GM21737 (cell line): Measurements from ENCODE around the gene EZH2.
A peak's percentile ranks its signal among the peaks of the same experiment; 100 is the strongest.

Source experiments
- ATAC-seq: cut with Tn5 transposase; IDR thresholded peaks from one replicate; pipeline ENCODE4 v1.9.1; 2021; ENCODE audit warnings: mild to moderate bottlenecking, moderate library complexity; ENCODE audit not compliant: unreplicated experiment

Gene EZH2

DNA sequence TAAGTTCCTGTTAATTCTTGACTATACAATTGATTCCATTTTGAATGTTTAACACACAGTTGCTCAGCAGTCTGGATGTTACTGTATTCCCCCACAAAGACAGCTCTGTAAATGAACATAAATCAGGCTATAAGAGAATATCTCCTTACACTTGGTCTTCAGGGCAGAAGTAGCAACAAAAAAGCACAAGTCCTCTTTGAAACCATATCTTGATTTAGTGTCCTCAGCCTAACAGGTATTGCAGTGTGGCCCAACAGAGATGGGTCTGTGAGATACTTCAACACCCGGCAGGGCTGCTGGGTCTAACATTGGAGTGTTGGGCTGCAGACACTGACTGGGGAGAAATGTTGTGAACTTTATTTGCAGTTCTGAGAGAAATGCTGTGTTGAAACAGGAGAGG is 109.6 kb downstream of the EZH2 start:
- no peak for ATAC-seq

DNA sequence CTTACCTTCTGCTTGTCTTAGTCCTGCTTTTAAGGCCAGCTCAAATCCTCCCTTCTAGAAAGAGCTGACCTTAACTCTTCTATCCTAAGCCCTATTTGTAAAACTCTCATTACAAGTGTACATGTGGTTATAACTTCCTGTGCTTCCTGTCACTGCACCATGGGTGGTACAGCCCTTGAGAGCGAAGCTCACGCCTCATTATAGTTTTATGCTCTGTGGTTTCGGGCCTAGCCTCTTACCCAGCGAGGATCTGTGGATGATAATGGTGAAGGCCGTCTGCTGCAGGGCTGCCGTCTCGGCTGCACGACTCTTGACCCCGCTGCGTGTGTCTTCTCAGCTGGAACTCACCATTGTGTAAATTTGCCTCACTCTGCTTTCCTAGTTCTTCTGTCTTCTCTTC is 110.8 kb downstream of the EZH2 start:
- peak; percentile 89 for ATAC-seq

DNA sequence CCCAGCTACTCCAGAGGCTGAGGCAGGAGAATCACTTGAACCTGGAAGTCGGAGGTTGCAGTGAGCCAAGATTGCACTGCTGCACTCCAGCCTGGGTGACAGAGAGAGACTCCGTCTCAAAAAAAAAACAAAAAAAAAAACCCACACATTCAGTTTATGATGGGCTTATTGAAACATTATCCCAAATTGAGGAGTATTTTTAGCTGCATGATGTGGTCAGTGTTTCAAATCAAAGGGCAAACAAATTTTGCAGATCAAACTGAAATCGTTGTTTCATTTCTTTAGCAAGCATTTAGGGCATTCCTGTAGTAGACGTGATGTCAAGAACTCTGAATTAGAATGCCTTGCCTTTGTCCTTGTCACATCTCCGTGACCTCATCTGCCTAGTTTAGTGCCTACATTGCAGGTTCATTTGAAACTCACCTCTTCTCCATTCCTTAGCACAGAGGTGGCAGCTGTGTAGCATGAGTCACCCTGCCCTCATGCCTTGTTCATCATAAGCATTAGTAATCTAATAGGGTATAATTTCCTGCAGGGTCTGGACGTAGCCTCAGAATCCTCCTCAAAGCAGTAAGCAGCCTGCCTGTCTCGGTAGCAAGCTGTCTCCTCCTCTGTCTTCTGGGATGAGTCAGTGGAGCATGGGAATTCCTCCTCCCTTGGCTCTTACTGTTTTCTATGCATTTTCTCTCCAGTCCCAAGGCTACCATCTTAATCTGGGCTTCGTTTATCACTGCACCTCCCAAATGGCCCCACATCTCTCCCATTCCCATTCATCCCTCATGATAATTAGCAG is 111.6 kb downstream of the EZH2 start:
- ATAC-seq = no peak

DNA sequence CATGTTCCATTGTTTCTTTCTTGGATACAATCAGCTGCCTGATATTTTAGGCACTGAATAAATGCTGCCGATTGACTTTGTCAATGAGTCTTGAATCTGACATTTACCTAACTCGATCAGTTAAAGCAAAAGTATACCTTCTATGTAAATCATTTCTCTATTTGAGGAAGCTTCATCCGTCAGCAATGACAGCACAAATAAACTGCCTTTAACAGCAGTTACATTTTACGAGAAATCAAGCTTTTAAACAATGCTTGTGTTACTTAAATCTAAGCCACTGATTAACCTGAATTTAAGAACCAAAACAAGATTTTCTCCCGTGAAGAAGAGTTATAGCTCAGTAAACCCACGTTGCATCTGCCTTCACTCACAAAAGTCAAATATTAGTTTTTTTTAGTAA is 114.1 kb downstream of the EZH2 start:
- no peak for ATAC-seq

DNA sequence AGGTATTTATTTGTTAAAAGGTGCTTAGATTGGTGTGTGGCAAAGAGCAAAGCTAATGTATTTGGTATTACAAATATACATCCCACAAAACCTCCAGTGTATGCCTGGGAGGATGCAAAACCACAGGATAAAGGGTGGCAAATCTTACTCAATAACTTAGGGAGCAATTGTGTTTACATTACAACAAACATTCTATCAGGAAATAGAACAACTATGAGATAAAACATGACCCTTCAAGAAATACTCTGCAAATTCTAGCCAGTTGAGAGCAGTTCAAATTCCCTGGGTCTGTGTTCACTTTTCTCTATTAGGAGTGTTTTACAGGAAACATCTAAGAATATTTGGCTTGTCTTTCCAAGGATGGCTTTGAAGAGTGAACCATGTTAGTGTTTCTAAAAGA is 120.5 kb downstream of the EZH2 start:
- no peak for ATAC-seq

DNA sequence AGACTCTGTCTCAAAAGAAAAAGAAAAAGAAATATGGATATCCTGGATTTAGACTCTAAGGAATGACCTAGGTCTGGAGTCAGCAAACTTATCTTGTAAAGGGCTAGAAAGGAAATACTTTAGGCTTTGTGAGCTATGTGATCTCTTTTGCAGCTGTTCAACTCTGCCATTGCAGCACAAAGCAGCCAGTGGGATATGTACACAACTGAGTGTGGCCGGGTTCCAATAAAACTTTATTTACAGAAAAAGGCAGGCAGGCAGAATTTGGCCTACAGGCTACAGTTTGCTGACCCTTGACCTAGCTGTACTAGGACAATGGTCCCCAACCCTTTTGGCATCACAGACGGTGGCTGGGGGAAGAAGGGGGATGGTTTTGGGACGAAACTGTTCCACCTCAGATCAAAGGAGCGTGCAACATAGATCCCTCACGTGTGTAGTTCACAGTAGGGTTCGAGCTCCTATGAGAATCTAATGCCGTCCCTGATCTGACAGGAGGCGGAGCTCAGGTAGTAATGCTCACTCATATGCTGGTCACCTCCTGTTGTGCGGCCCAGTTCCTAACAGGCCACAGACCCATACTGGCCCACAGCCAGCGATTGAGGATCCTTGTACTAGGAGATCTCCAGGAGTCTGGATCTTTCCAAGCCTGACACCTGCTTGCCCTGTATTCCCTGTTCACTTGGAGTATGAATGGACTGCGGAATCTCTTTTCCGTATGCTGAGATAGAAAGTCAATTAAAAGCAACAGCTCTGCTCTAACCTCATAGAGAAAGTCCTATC is 122.4 kb downstream of the EZH2 start:
- no peak for ATAC-seq
